Fibroblast of lung (primary cell): ENCODE data around the gene C20orf144.

Experiments
- EZH2 ChIP-seq: IDR thresholded peaks from 2 replicates; pipeline ENCODE4 v1.5.1; 2012; ENCODE audit warnings: low read length, control low read depth, mild to moderate bottlenecking; ENCODE audit errors: missing control alignments
- TF ChIP-seq, protein P1 (sequence below), 2 donors: IDR thresholded peaks in 1 of 2; conservative IDR thresholded peaks in 1 of 2; 1 replicate in 1 of 2; 2 replicates in 1 of 2; pipeline ENCODE4 v1.5.1; 2011 to 2012; ENCODE audit warnings: low read length in 2 of 2, control low read depth in 1 of 2, inconsistent platforms in 1 of 2, low read depth in 1 of 2, mild to moderate bottlenecking in 1 of 2

DNA sequence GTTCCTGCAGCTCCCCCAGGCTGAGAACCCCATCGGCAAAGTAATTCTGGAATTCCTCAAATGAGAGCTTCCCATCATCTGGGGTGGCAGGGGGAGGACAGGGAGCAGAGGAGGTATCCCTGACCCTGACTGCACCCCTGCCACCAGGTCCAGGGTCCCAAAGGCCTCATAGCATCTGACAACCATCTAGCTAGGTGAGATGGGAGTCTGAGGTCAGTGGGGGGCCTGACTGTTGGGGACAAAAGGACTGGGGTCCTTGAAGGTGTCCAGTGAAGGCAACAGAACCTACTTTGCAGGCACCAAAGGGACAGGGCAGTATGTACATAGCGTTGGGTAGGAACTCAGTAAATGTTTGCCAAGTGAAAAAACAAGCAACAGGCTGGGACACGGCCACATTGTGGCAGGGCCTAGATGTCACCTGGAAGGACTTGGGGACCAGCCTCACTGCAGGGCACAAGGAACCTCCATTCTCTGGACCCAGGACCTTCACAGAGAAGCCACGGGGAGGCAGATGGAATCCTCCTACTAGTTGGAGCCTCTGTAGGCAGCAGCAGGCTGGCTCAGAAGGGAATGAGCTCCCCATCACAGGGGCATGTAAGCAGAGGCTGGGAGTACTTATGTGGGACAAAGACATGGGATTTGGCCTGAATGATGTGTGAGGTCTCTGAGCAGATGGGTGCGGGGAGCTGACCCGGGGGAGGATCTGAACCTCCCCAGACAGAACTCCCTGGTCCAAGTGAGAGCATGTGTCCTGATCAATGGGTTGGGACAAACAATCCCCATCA is 8.8 kb downstream of the C20orf144 start:
- TF ChIP-seq, protein P1, sequence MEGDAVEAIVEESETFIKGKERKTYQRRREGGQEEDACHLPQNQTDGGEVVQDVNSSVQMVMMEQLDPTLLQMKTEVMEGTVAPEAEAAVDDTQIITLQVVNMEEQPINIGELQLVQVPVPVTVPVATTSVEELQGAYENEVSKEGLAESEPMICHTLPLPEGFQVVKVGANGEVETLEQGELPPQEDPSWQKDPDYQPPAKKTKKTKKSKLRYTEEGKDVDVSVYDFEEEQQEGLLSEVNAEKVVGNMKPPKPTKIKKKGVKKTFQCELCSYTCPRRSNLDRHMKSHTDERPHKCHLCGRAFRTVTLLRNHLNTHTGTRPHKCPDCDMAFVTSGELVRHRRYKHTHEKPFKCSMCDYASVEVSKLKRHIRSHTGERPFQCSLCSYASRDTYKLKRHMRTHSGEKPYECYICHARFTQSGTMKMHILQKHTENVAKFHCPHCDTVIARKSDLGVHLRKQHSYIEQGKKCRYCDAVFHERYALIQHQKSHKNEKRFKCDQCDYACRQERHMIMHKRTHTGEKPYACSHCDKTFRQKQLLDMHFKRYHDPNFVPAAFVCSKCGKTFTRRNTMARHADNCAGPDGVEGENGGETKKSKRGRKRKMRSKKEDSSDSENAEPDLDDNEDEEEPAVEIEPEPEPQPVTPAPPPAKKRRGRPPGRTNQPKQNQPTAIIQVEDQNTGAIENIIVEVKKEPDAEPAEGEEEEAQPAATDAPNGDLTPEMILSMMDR (conservative IDR thresholded peaks at IDR 0.05 in 1 of 2, IDR thresholded peaks at IDR 0.05 in 1 of 2; ENCODE audit: low read depth in 1 of 2, low read length in 2 of 2) = no peak
- TF ChIP-seq EZH2 = no peak
